ENCODE data around the gene SEPTIN10.

DNA sequence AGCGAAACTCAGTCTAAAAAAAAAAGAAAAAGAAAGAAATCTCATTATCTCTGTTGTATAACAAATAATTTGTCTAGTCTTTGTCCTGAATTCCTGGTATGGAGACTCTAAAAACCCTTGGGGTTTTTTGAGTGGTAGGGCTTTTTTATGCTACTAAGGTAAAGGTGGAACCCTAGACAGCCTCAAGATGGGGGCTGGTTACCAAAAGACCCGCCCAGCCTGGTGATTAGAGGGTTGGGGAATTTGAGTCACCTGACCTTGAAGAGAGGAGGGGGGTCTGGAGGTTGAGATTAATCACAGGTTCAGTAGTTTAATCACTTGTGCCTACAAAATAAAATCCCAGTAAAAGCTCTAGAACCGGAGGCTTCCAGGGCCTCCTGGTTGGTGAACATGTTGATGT is 18.0 kb upstream of the SEPTIN10 start:
- TF ChIP-seq EZH2 (IDR thresholded peaks at IDR 0.05) (no peak), POLR2AphosphoS5 (IDR thresholded peaks at IDR 0.05; ENCODE audit: borderline replicate concordance, low read depth, low read length) (no peak), FOXP2 (optimal IDR thresholded peaks at IDR 0.05; ENCODE audit: control extremely low read depth, extremely low read length, insufficient read depth) (no peak)
